AG09319 (cell line): ENCODE data around the gene HOXA3.

Source experiments
- DNase-seq: peaks from one replicate; pipeline ENCODE4 v3.0.0-alpha.2; 2010; ENCODE audit warnings: low read depth; ENCODE audit errors: extremely low read depth
- TF ChIP-seq, protein P1 (sequence below): IDR thresholded peaks from 2 replicates; pipeline ENCODE4 v1.5.1; 2011; ENCODE audit warnings: low read depth, mild to moderate bottlenecking, inconsistent platforms, low read length, moderate library complexity

HOXA3 gene

GRCh38 chr7:27151931-27152815 lies at the start of gene HOXA3:
Gene HOXA3, minus strand, starts transcription at chr7:27152583. Its CDS starts 41,943 bp downstream, at chr7:27110640.
- no peak for DNase-seq
- TF ChIP-seq, protein P1, sequence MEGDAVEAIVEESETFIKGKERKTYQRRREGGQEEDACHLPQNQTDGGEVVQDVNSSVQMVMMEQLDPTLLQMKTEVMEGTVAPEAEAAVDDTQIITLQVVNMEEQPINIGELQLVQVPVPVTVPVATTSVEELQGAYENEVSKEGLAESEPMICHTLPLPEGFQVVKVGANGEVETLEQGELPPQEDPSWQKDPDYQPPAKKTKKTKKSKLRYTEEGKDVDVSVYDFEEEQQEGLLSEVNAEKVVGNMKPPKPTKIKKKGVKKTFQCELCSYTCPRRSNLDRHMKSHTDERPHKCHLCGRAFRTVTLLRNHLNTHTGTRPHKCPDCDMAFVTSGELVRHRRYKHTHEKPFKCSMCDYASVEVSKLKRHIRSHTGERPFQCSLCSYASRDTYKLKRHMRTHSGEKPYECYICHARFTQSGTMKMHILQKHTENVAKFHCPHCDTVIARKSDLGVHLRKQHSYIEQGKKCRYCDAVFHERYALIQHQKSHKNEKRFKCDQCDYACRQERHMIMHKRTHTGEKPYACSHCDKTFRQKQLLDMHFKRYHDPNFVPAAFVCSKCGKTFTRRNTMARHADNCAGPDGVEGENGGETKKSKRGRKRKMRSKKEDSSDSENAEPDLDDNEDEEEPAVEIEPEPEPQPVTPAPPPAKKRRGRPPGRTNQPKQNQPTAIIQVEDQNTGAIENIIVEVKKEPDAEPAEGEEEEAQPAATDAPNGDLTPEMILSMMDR, result no peak

DNA sequence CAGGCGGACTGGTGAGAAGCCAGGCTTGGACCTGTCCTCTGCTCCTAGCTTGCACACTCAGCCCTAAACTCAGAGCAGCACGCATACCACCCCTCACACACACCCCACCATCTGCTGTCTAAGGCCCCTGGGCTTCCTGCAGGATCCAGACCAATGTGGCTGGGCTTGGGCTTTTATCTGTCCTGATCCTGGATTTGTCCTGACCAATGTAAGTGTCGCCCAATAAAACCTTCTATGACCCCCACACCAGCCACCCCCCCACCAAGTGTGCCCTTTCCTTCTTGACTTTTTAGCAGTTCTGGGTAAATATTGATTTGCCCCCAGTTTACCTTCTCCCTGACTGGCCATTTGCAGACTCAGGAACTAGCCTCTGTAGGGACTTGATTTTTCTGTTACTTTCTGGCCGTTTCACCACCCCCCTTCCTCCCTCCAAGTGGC lies 49.2 kb upstream of the HOXA3 start:
- DNase-seq, result no peak

GRCh38 chr7:27200761-27201579 lies 48.6 kb upstream of the HOXA3 start:
- DNase-seq, result no peak

More for the DNA sequence above, 49.2 kb upstream of the HOXA3 start:
- TF ChIP-seq, protein P1, result no peak

GRCh38 chr7:27199849-27200760 lies 47.7 kb upstream of the HOXA3 start, which contains the start of gene HOXA13:
Gene HOXA13, minus strand, starts transcription at chr7:27200091. Its CDS starts 14 bp downstream, at chr7:27200077.
- no peak for DNase-seq
- TF ChIP-seq, protein P1, result no peak

More at GRCh38 chr7:27200761-27201579, 48.6 kb upstream of the HOXA3 start:
- TF ChIP-seq, protein P1, result no peak; the same call in 1 of the 2 replicates

DNA sequence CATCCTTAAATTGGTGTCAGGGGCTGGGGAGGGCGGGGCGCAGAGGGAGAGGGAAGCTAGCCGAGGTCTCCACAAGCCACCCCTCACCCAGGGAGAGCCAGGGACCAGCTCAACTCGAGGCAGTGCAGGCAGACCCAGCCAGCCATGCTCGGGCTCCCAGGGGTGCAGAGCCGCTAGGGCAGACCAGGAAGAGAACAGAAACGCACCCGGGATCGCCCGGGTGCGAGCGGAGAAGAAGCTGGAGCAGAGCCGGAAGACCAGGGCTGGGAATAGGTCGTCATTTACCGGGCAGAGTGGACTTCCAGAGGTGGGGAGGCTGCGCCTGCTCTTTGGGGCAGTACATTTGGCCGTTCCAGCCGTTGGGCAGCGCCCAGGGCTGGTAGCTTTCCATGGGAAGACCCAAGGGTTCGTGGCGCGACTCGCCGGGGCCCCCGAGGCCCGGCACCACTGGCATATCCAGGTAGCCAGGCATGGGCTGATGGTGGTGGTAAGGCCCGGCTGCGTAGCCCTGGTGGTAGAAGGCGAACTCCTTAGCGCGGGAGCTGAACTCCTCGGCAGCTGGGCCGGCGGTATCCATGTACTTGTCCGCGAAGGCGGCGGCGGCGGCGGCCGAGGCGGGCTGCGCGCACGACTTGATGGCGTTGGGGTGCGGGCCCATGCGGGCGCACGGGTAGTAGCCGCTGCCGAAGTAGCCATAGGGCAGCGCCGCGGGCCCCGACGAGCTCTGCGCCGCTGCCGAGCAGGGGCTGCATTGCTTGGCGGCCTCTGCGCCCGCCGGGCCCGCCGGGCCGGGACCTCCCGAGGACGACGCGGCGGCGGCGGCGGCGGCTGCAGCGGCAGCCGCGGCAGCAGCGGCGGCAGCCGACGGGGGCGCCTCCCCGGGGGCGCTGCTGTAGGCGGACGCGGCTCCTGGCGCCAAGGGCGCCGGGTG lies 46.8 kb upstream of the HOXA3 start:
- TF ChIP-seq, protein P1, result no peak
- no peak for DNase-seq
